Stimulated activated CD8-positive, alpha-beta memory T cell treated with anti-CD3 and anti-CD28 coated beads, Interleukin-4, amount 100 ng/mL, for 24 hours (primary cell): ENCODE data around the gene SCN9A.
"Not testable (repeated sequence)": the region's sequence is repeated elsewhere in the genome, so short reads cannot be mapped to it uniquely, and the experiment has no call there.

ENCODE experiments used
- DNase-seq: peaks from one replicate; pipeline ENCODE4 v3.0.0-alpha.2; 2020; ENCODE audit warnings: low read depth

Gene SCN9A

GRCh38 chr2:166334805-166335204 lies 40.9 kb downstream of the SCN9A start:
- DNase-seq, result no peak

DNA sequence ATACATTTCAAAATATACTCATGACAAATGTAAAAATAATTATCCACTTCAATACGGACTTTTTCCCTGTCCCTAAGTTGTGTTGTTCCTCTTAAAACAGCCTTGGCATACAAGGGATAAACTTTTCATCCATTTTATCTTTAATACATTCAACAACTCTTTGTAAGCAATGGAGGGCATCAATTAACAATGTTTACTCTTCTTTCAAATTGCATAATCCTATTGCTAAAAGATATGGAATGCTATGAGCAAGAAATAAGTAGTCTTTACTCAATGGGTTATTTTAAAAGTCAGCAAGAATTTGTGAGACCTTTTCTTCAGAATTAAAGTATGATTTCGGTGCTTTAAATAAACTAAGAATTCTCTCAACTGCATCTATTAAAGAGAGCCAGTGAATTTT lies 41.9 kb downstream of the SCN9A start:
- no peak for DNase-seq

DNA sequence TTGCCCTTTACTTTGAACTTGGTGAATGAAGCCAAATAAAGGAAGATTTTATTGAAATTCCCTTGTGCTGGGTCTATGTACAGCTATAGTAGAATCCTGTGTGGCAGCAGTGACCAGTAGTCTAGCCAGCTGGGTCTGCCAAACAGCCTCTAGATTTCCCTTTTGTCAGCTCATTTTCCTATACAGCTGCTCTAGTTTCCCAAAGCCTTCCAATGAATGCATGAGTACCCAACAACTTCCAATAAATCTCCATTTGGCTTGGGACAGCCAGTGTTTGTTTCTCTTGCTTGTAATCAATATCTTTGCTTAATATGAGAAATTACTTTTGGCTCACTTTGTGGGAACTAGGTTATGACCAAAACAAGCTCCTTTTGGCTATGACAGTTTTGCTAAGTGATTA lies 43.6 kb downstream of the SCN9A start:
- DNase-seq, result no peak

DNA sequence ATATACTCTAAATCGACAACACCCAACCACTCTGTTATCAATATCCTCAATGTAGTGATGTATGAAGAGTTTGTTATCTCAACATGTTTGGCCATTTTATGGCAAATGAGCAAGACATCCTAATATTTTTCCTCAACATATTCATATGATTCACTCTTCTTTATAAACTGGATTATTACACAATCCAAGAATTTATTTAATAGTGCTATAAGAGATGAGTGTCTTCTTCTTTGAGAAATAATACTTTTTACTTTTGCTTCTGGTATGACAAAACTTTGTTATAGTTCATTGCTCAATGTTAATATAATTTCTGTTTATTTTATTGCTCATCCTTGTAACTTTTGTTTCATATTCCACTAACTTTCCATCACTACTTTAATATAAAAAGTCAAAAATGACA lies 44.3 kb downstream of the SCN9A start:
- no peak for DNase-seq

DNA sequence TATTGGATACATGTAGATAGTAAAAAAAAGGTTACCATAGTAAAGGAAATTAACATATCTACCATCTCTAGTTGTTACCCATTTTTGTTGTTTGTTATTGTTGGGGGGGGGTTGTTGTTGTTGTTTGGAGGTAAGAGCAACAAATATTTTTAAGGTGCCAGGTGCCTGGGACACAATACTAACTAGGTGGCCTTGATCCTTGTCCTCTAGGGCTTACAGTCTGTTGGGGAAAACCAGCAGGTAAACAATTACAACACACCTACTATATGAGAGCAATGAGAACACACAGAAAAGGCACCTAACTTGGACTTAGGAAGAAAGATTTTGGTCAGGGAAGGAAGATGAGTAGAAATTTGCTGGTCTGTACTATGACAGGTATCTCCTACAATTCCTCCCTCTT lies 46.3 kb downstream of the SCN9A start:
- no peak for DNase-seq

GRCh38 chr2:166328147-166328546 lies 47.6 kb downstream of the SCN9A start:
- DNase-seq, result no peak

GRCh38 chr2:166321076-166321475 lies 54.7 kb downstream of the SCN9A start:
- DNase-seq, result no peak

DNA sequence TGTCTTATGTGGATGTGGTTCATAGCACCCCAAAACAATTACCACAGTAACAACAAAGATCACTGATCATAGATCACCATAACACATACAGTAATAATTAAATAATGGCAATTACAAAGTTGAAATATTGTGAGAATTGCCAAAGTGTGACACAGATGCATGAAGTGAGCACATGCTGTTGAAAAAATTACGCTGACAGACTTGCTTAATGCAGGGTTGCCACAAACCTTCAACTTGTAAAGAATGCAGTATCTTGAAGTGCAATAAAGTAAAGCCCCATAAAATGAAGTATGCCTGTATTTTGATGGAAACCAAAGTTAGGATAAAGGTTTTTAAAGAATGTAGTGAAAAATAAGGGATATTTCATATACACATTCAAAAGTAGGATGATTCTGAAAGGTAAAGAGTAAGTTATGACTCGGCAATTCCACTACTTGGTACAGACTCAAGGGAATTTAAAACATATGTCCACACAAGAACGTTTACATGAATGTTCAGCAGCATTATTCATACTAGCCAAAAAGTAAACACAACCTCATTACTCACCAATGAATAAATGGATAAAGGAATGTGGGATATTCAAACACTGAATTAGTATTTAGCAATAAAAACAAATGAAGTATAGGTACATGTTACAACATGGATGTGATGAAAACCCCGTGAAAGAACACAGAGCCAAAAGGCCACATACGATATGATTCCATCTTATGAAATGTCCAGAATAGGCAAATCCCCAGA lies 61.6 kb downstream of the SCN9A start:
- no peak for DNase-seq

GRCh38 chr2:166312863-166313262 lies 62.9 kb downstream of the SCN9A start:
- not testable (repeated sequence) for DNase-seq

GRCh38 chr2:166307326-166307725 lies 68.4 kb downstream of the SCN9A start:
- DNase-seq, result no peak

GRCh38 chr2:166304656-166305055 lies 71.1 kb downstream of the SCN9A start:
- no peak for DNase-seq

DNA sequence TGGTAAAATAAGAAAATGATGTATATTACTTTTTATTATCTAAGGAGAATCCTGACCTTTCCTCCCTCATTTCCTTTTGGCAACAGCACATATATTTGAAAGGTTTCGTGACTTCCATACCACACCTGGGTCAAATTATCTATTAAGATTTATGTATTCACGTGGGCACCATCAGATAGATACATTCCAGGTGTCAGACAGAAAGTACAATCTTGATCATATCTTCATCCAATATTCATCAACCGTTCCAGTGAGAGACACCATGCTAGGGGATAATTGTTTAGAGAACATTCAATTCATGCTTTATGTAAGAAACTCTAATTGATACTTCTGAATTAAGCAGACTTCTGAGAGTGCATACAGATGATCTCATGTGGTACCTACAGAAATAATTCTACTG lies 73.7 kb downstream of the SCN9A start:
- no peak for DNase-seq

DNA sequence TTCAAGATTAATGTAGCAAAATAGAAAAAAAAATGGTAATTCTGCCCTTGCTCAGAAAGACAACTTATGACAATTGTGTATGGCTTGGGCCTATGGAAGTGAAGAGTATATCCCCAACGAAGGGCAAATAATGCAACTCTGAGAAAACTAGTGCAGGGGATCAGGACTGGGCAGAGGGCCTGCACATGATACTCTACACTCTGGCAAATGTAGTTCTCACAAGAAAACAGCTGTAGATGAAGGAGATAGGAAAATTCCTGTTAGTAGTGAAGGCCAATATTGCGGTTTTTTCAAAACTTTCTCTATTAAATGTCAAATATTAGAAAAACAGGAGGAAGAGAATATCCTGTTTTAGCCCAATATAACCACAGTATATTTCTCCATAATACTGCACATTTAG lies 77.8 kb downstream of the SCN9A start:
- DNase-seq, result no peak

GRCh38 chr2:166293984-166294383 lies 81.8 kb downstream of the SCN9A start:
- no peak for DNase-seq

GRCh38 chr2:166285215-166285614 lies 90.5 kb downstream of the SCN9A start:
- DNase-seq, result no peak

GRCh38 chr2:166284359-166284758 lies 91.4 kb downstream of the SCN9A start:
- no peak for DNase-seq

DNA sequence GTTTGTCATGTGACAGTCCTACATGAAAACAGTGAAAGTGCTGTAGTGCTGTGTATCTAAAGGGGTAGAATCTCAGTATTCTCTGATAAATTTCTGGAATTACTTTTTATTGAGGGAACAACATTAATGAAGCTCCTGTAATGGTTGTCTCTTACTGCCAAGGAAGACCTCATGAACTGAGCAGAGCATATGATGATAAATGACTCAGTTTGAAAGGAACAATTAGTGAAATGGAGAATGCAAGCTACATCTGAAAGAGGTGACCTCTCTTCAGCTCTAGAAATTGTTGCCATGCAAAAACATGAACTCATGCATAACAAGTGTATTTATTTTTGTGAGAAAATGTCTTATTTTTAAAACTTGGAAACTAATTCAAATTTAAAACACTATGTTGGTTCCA lies 93.6 kb downstream of the SCN9A start:
- no peak for DNase-seq

- no peak for DNase-seq
Measured at GRCh38 chr2:166278856-166279255, 96.9 kb downstream of the SCN9A start.

- DNase-seq, result no peak
Measured at GRCh38 chr2:166270376-166270775, 105.4 kb downstream of the SCN9A start.

- no peak for DNase-seq
Measured at GRCh38 chr2:166269322-166269721, 106.4 kb downstream of the SCN9A start.

- no peak for DNase-seq
Measured at GRCh38 chr2:166257859-166258258, 117.9 kb downstream of the SCN9A start.

DNA sequence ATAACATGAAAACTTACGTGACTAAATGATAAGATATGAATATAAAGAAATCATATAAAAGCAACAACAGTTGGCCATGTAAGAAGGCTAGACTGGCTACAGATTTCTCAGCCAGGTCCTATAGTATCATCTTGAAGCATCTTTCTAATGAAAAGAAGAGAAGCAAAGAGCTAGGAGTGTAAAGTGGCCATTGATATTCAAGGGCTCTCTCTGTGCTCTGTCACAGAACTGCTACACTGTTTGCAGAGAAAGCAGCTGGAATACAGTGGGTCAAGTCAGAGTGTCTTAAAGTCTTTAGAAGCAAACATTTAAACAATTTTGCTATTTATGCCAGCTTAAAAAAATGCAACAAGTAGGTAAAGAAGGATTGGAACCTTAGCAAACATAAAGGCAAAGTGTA lies 118.8 kb downstream of the SCN9A start:
- DNase-seq, result no peak

DNA sequence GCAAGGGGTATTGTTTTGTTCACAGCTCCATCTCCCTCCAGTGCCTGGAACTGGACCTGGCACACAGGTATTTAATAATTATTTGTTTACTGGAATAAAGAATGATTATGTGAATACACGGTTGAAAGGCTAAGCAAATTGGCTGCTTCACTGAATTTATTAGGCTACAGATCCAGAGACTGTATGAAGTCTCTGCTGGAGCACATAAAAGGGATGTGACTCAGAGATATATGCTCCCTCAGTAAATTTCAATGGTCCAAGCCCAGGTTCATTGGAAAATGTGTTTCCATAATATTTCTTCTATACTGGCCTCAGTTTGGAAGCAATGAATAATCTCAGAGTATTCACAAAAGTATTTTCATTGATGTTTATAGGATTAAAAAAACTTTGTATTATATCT lies 126.4 kb downstream of the SCN9A start:
- DNase-seq, result no peak

- DNase-seq, result no peak
Measured at GRCh38 chr2:166246901-166247300, 128.8 kb downstream of the SCN9A start.

GRCh38 chr2:166242309-166242708 lies 133.4 kb downstream of the SCN9A start:
- DNase-seq, result no peak
